CD4-positive, alpha-beta T cell treated with Interleukin-1 beta for 1 hour (primary cell): Measurements from ENCODE around the gene LRP2BP.

Experiments used
- DNase-seq, 2 donors: peaks; one replicate each; pipeline ENCODE4 v3.0.0-alpha.2; 2020 to 2022

LRP2BP gene

DNA sequence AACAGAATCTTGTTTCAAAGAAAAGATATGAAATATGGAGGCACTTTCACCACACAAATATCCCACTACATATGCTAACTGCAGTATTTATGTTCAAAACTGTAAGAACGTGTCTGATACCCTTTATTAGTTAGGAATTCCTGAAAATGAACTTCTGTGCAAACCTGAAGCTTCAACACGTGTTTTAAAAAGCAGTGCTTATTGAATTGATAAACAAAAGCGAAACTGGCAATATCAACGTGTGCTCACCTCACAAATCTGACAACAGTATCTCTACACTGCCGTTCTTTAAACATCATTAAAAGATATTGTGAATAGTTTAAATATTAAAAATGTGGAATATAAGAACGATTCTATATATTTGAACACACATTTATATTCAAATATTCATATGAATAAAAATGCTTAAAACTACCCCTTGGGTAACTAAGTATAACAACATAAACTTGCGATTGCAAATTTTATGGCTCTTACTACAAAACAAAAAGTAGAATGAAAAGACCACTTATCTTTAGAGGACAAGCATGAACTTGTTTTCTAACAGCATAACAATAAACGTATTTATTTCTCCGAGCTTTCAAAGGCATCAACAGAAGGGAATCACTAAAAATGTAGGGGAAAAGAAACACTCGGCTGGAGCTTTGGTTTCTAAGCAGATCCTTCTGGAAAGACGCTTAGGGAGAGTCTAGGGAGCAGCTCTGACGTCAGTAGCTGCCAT, at the start of gene LRP2BP:
LRP2BP (minus strand) TSS at position 687 of the 718 bp plus-strand sequence. CDS start 17,738 bp downstream, outside the sequence.
- peak in 1 of 2 donors; percentile 45 for DNase-seq

DNA sequence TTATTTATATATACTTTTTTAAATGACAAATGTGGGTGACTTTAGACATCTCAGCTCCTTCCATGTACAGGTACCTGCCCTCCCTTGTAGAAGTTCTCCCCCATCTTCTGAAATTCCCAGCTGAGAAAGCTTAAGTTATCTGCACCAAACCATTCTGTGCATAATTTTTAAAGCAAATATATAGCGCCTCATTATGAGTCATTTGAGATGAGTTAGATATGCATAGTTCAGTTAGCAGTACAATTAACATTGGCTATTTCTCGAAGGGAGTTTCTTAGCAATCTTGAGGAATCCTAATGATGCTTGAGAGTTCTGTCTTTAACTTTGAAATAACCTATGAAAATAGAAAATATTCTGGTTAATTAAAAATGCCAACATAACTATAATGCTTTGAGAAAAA, 49.5 kb upstream of the LRP2BP start:
- no peak for DNase-seq

DNA sequence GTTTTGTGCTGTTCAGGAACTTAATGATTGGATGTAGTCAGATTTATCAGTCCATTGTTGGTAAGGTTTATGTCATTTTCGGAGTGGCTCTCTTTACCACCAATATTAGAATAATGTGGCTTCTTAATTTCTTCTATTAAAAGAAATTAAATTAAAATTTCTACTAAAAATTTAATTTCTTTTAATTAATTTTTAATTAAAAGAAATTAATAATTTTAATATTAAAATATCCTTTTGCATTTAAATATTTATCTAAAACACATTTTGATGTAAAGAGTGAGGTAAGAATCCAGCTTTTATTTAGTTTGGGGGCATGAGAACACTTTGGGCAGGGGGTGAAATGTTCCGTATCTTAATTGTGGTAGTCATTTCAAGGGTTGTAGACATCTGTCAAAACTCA, 45.8 kb upstream of the LRP2BP start:
- DNase-seq = no peak

DNA sequence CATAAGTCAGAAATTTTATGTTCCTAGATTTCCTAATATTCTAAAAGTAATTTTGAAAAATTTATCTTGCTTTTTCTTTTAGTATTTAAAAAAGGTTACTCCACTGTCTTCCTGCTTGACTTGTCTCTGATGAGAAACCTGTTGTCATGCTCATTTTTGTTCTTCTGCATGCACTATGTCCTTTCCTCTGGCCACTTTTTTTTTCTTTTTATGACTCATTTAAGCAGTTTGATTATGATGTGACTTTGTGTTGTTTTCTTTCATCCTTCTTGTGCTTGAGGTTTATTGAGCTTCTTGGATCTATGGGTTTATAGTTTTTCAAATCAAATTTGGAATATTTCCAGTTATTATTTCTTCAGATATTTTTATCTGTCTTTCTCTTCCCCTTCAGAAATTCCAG, 42.1 kb upstream of the LRP2BP start:
- DNase-seq = no peak

DNA sequence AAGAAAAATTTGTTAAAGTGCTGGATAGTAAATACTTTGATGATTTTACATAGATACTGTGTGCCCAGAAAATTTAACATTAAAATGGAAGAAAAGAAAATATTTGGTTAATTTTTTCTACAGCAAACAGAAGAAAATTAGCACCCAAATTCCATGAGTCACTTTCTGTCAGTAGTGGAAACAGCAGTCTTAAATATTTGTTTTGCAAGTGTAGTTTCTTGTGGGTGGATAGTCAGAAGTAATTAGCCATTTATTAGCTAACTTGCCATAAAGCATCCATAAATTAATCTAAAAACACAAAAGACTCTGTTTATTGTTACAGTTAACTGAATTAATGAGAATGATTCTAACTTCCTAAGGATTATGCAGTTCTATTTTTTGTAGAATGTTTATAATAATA, 39.7 kb upstream of the LRP2BP start:
- no peak for DNase-seq

DNA sequence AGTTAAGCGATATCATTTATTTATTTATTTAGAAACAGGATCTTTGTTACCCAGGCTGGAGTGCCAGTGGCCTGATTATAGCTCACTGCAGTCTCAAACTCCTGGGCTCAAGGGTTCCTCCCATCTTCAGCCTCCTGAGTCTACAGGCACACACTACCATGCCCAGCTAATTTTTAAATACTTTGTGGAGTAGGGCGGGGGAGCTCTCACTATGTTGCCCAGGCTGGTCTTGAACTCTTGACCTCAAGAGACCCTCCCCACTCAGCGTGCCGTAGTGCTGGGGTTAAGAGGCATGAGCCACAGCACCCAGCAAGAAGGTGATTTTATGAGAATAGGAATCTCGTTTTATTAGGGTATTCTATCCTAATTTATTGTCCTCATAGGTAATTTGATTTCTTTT, 33.9 kb upstream of the LRP2BP start:
- no peak for DNase-seq

DNA sequence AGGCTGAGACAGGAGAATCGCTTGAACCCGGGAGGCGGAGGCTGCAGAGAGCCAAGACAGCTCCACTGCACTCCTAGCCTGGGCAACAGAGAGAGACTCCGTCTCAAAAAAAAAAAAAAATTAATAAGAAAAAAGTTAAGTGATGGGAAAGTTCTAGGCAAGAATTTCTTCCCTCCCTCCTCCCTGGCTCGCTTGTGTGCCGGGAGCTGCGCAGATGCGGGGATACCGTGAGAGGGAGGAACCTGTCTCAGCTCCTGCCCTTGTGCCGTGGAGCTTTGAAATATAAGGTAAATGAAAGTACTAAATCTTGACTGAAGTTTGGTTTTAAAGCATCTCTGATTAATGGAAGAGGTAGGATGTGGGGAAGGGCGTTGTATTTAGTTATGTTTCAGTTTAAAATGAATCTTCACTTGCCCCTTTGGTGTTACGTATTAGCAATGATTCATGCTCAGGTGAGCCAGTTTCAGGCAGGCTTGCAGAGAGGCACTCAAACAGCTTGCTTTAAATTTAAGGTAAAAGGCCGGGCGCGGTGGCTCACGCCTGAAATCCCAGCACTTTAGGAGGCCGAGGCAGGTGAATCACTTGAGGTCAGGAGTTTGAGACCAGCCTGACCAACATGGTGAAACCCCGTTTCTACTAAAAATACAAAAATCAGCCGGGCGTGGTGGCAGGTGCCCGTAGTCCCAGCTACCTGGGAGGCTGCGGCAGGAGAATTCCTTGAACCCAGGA, 31.4 kb upstream of the LRP2BP start:
- no peak for DNase-seq

DNA sequence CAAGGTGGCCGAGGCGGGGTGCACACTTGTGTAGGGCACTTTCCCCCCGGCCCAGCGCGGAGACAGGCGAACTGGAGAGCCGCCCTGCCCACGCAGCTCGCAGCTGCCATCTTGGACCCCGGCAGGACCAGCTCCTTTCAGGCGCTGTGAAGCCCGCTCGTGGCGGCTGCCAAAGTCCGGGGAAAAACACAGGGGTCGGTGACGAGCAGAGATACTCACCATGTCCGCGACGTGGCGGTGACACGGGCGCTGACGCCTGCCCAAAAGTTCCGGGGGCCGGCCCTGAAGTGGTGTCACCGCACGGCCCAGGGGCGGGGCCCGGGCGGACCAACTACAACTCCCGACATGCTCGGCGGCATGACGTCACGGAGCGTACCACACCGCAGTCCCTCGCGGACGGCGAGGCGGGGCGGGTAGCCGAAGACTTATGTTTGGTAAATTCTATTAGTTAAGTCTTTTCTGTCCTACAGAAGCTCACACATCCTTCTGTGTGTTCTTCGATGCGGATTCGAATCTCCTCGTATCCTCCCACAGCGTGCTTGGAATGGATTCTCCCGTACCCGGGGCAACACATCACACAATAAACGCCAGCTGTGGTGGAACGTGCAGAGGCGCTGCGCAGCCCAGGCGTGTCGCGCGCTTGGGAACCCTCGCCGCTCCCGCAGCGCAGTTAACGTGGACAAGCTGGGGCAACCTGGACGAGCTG, 30.1 kb upstream of the LRP2BP start, which contains the start of gene UFSP2:
UFSP2 (minus strand) TSS at position 318 of the 706 bp plus-strand sequence; CDS start at position 222, 96 bp downstream.
- DNase-seq = peak; percentile 90 to 94

DNA sequence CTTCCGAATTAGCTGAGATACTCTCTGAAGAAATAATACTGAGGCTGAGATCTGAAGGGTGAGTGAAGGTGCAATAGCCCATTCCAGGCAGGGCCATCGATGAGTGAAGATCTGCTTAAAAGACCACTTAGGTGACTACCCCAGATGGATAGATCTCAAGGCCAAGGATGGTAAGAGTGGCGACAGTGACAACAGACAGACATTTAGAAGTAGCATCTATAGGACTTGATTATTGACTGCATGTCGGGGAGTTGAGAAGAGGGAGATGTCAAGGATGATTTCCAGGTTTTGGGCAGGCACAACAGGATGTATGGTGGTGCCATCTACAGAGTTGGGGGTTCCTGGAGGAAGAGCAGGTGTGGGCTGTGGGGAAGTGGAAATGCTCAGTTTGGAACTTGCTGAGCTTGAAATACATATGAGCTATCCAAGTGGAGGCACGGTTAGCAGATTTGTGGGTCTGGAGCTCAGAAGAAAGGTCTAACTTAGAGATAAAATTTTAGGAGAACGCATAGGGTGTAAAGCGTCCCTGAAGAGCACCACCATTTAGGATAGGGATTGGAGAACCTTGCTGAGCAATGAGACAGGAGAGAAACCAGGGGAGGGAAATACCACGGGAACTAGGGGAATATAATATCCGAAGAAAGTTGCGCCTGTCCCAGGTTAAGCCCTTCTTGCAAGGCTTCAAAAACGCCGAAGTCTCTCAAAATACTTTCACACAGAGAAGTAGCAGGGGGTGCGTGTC, 29.4 kb upstream of the LRP2BP start:
- DNase-seq = no peak

DNA sequence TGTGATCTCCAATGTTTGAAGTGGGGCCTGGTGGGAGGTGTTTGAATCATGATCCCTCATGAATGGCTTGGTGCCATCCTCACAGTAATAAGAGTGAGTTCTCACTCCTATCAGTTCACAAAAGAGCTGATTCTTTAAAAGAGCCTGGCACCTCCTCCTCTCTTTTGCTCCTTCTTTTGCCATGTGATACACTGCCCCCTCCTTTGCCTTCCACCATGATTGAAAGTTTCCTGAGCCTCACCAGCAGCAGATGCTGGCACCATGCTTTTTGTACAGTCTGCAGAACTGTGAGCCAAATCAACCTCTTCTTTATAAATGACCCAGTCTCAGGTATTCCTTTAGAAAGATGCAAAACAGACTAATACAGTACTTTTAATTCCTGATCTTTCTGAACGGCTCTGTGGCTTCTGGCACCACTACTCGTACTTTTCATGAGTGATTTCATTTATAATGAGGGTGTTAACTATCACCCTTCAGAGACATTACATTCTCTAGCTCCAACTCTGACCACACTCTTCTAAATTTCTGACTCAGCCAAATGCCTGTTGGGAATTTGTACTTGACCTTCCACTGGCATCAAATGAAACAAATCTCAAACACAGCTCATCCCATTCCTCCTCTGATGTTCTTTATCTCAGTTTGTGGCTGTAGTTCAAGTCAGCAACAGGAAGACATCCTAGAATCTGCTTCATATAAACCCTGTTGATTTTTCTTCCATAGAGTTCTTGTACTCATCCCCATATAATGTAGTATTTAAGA, 25.8 kb upstream of the LRP2BP start:
- DNase-seq = no peak

DNA sequence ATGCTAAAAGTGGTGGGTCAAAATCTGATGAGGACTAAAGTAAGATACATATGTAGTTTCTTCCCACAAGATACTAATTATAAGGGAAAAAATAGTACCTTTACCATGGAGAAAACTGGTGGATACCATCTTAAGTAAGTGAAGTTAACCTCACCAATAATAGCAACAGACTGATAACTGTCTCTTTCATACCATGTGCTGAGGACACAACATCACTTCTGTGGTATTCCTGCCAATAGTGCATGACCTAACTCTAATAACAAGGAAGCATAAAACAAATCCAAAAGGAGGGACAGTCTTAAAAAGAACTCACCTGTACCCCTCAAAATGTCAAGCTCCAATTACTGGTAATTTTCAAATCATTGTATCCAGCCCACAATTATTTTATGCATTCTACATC, 21.2 kb upstream of the LRP2BP start:
- DNase-seq = no peak

DNA sequence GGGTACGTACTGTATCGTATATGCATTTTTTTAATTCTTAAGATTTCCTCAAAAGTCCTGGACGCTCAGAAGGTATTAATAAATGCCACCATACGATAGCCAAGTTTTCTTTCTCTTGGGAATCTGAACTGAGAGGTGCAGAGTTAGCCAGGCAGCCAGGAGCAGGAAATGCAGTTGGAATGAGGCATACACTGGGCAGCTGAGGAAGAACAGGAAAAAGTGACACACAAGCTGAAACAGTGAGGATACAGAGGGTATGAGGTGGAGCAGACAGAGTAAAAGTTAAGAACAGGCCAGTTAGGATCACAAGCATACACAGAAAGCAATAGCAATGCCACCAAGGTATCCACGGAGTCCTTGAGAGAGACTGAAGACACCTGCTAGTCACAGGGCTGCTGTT, 16.7 kb upstream of the LRP2BP start:
- no peak for DNase-seq

DNA sequence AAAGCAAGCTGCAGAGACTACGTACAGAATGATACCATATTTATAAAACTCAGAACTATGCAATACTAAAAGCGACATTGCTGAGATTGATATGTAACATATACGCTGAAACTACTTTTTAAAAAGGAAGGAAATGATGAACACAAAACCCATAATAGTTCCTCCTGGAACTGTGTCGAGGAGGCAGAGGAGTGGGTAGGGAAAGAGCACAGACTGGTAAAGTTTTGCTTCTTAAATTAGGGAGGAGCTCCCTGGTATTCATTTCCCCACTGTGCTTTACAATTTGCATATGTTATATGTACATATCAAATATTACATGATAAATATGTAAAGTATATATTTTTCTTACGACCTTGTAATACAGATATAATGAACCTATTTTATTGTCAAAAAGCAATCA, 16.1 kb upstream of the LRP2BP start:
- no peak for DNase-seq

DNA sequence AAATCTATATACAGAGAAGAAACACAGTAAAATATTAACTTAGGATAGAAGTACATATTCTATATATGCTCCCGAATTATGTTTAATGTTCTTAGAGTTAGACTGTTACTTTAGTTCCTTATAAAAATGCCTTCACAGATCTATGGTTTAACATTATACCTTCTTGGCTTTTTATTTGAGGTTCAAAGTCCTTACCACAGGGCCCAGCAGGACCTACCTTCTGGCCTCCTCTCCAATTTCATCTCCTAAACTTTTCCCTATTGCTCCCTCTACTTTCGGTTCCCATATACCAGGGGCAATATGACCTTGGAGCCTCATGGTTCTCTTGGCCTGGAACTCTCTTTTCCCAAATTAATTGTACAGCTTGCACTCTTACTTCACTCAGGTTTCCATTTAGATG, 12.7 kb upstream of the LRP2BP start:
- DNase-seq = no peak

DNA sequence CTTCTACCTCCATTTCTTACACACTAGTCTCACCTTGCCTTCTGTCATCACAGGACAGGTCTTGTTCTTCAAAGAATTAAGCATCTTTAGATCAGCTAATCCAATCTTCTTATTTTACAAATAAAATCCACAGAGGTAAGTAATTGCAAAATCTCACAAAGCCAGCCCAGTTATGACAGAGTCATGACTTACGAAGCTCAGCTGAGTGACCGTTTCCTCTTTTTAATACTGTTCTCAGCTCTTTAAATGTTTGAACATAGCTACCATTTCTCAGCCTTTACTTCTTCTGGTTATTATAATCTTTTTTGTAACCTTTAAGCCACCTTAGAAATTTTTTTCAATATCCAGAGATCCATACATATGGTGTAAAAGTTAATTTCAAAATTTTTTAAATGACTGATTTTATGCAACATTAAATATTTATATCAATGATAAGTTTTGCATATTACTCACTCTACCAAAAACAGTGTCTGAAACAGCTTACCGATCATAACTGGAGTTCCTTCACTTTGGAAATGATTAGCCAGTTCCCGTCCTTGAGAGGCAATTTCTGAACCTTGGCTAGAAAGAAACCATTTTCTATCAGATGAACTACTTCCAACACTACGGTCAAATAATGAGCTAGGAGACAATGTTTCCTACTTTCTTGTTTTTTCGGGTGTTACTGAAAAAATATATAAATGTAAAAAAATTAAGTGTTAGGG, 9.7 kb upstream of the LRP2BP start:
- no peak for DNase-seq

DNA sequence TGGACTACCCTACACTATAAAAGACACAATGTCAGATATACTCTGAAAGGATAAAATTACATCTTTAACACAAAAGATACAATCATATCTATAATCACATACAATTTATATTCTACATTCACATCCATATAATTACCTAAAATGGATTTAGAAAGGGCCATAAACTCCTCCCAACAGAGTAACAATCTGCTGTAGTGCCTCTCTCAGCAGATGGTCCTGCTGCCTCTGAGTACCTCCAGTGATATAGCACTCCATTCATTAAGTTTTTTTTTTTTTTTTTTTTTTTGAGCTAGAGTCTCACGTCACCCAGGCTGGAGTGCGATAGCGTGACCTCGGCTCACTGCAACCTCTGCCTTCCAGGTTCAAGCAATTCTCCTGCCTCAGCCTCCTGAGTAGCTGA, 8.3 kb upstream of the LRP2BP start:
- DNase-seq = no peak

DNA sequence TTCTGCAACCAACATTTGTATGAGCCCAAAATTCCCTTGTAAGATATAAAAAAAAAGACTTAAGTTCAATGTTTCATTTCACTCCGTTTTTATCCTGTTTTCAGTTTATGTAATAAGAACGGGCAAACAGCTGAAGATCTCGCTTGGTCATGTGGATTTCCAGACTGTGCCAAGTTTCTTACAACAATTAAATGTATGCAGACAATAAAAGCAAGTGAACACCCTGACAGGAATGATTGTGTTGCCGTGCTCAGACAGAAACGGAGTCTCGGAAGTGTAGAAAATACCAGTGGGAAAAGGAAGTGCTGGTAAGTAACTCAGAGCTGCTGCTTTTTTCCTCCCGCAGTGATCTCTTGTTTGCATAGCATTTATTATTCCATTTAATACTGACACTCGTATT, 3.7 kb upstream of the LRP2BP start:
- DNase-seq = no peak

DNA sequence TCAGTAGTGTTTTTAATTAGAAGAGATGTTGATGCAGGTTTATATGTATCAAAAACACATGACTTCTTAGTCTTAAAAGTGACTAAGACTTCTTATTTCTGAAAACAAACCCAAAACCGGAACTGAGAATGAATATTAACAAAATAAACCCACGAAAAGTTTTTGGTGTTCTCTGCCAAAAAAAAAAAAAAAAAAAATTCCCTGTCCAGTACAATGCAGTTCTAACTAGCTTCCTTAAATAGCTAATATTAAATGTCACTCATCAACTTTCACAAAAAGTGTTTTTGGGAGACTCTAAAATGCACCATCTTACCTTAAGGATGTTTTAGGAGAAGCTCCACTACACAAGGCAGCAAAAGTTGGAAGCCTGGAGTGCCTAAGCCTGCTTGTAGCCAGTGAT, 2.9 kb upstream of the LRP2BP start:
- DNase-seq = no peak

DNA sequence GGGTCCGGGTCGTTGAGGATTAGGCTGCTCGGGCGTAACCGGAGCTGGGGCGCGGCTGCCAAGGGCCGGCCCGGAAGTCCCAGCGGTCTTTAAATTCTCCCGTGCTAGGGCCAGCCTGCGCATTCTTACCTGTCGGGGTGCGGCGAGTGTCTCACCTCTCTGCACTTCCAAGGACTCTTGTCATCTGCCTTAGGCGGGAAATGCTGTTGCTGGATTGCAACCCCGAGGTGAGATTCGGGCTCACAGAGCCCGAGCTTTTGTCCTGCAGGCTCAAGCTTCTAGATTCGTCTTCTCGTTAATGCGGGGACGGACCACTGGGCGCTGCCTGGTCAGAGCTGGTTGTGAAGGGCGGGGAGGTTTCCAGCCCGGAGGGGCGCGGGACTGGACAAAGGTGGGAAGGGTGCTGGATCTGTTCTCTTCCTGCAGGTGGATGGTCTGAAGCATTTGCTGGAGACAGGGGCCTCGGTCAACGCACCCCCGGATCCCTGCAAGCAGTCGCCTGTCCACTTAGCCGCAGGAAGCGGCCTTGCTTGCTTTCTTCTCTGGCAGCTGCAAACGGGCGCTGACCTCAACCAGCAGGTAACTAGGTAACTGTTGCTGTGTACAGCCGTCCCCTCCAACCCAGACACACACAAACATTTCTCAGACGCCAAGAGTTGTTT, 1.1 kb upstream of the LRP2BP start, which contains the start of gene ANKRD37:
ANKRD37 (plus strand) TSS at position 118 of the 662 bp plus-strand sequence; CDS start at position 201, 83 bp downstream.
- no peak for DNase-seq

DNA sequence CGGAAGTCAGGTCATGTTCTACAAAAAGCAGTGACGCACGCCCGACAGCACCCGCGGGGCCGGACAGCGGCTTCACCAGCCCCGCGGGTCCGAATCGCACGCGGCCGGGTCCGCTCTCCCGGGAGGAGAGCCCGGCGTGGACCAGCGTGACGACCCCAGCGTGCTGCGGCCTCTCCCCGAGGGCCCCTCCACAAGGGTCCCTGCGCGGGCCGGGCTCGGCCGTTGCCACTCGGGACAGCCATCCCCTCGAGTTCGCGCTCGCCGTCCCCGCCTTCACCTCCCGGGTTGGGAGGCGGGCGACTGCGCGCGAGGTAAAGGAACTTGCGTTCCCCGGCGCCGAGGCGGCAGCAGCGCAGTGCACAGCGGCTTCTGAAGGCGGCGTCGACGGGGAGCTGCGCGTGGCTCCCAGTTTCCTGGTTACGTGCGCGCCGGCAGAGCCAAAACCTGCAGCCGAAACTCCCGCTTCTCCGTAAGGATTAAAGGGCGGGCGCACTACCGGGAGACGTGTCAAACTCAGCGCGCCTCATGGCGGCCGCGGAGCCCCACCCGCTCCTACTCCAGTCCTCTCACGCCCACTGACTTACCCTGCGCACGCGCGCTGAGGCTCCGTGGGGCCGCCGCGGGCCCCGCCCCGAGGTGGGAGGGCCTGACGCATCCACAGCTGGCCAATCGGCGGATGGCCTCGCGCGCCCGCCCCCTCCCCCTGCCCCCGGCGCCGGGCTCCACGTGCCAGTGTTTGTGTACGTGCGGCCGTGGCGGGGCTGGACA, 416 bp upstream of the LRP2BP start:
- peak; percentile 97 to 98 for DNase-seq
